HEK293 (cell line): ENCODE results near the gene WNT4.

Source experiments
- CTCF ChIA-PET: fragments of 350-600 bp; formaldehyde crosslinking; extraction: SDS; loops from one replicate; lab custom pipeline; 2021; ENCODE audit warnings: antibody characterized with exemption; lab: Yijun Ruan, JAX
- POLR2A ChIA-PET: fragments of 300-600 bp; formaldehyde crosslinking; extraction: SDS; loops from one replicate; lab custom pipeline; 2020; ENCODE audit warnings: antibody characterized with exemption, inconsistent platforms; lab: Yijun Ruan, JAX
- H3K27ac ChIP-seq: fragments of 200-500 bp; sonication (Bioruptor generic); 2 replicates; pipeline ENCODE4 v1.5.1; 2014; ENCODE audit warnings: low read depth, low read length, control low read depth, inconsistent platforms; ENCODE audit errors: extremely low read depth
- H3K36me3 ChIP-seq, 2 experiments: fragments of 200-500 bp in 1 of 2; sonication (Bioruptor generic) in 1 of 2; 1 replicate in 1 of 2; 2 replicates in 1 of 2; pipeline ENCODE4 v1.5.1; 2014 to 2017; ENCODE audit warnings: inconsistent platforms in 2 of 2, low read length in 2 of 2; ENCODE audit not compliant: control insufficient read depth in 2 of 2, insufficient read depth in 1 of 2
- H3K4me1 ChIP-seq: fragments of 200-500 bp; sonication (Bioruptor generic); 2 replicates; pipeline ENCODE4 v1.5.1; 2014; ENCODE audit warnings: mild to moderate bottlenecking, low read length, inconsistent platforms; ENCODE audit not compliant: control insufficient read depth, insufficient read depth
- H3K4me3 ChIP-seq: 2 replicates; pipeline ENCODE4 v1.5.1; 2011; ENCODE audit warnings: low read depth, mild to moderate bottlenecking, control low read depth, low read length, moderate library complexity
- H3K9me3 ChIP-seq: fragments of 200-500 bp; sonication (Bioruptor generic); 2 replicates; pipeline ENCODE4 v1.5.1; 2014; ENCODE audit warnings: low read depth, low read length, inconsistent platforms; ENCODE audit not compliant: control insufficient read depth, insufficient read depth
- GLIS1 ChIP-seq: fragments of 450-650 bp; formaldehyde crosslinking; IDR thresholded peaks from 2 replicates; pipeline ENCODE4 v1.5.1; 2016; ENCODE audit warnings: missing biosample characterization, missing genetic modification characterization
- GLIS2 ChIP-seq: fragments of 450-650 bp; formaldehyde crosslinking; IDR thresholded peaks from 2 replicates; pipeline ENCODE4 v1.5.1; 2016; ENCODE audit warnings: missing biosample characterization, missing genetic modification characterization
- KLF8 ChIP-seq: fragments of 450-650 bp; formaldehyde crosslinking; IDR thresholded peaks from 2 replicates; pipeline ENCODE4 v1.5.1; 2016; ENCODE audit warnings: missing biosample characterization, missing genetic modification characterization
- ZBTB7A ChIP-seq: fragments of 450-650 bp; formaldehyde crosslinking; IDR thresholded peaks from 2 replicates; pipeline ENCODE4 v1.5.1; 2016; ENCODE audit warnings: low read depth, missing biosample characterization, missing genetic modification characterization
- ZBTB8A ChIP-seq: fragments of 450-650 bp; formaldehyde crosslinking; IDR thresholded peaks from 2 replicates; pipeline ENCODE4 v1.5.1; 2016; ENCODE audit warnings: missing biosample characterization, missing genetic modification characterization
- ZIC2 ChIP-seq: fragments of 450-650 bp; formaldehyde crosslinking; IDR thresholded peaks from 2 replicates; pipeline ENCODE4 v1.5.1; 2016; ENCODE audit warnings: missing biosample characterization, missing genetic modification characterization
- ZNF19 ChIP-seq: fragments of 450-650 bp; formaldehyde crosslinking; IDR thresholded peaks from 2 replicates; pipeline ENCODE4; 2016; ENCODE audit warnings: missing biosample characterization, missing genetic modification characterization, low read depth
- ZNF214 ChIP-seq: fragments of 450-650 bp; formaldehyde crosslinking; IDR thresholded peaks from 2 replicates; pipeline ENCODE4 v1.5.1; 2017; ENCODE audit warnings: missing biosample characterization, mild to moderate bottlenecking, missing genetic modification characterization, borderline replicate concordance
- ZNF221 ChIP-seq: fragments of 450-650 bp; formaldehyde crosslinking; IDR thresholded peaks from 2 replicates; pipeline ENCODE4 v1.5.1; 2017; ENCODE audit warnings: missing biosample characterization, missing genetic modification characterization, borderline replicate concordance
- ZNF274 ChIP-seq, 2 experiments: fragments of 200-500 bp in 1 of 2; fragments of 450-650 bp in 1 of 2; sonication (Bioruptor generic) in 1 of 2; formaldehyde crosslinking in 1 of 2; IDR thresholded peaks; 2 replicates each; pipeline versions ENCODE4 v1.5.1 to v1.6.1; 2014 to 2016; ENCODE audit warnings: borderline replicate concordance in 1 of 2, inconsistent platforms in 1 of 2, low read length in 1 of 2, missing biosample characterization in 1 of 2, missing genetic modification characterization in 1 of 2
- ZNF426 ChIP-seq: fragments of 450-650 bp; formaldehyde crosslinking; IDR thresholded peaks from 2 replicates; pipeline ENCODE4 v1.5.1; 2017; ENCODE audit warnings: missing biosample characterization, missing genetic modification characterization, mild to moderate bottlenecking, inconsistent platforms, moderate library complexity
- ZNF555 ChIP-seq: fragments of 450-650 bp; formaldehyde crosslinking; conservative IDR thresholded peaks from 2 replicates; pipeline ENCODE4 v1.5.1; 2017; ENCODE audit warnings: missing biosample characterization, mild to moderate bottlenecking, missing genetic modification characterization, inconsistent platforms
- ZNF558 ChIP-seq: fragments of 450-650 bp; formaldehyde crosslinking; IDR thresholded peaks from 2 replicates; pipeline ENCODE4 v1.5.1; 2016; ENCODE audit warnings: missing biosample characterization, missing genetic modification characterization
- TF ChIP-seq, protein P1 (sequence below): fragments of 450-650 bp; formaldehyde crosslinking; IDR thresholded peaks from 2 replicates; pipeline ENCODE4 v1.5.1; 2017; ENCODE audit warnings: missing biosample characterization, missing genetic modification characterization
- TF ChIP-seq, protein P2 (sequence below): fragments of 450-650 bp; formaldehyde crosslinking; IDR thresholded peaks from 2 replicates; pipeline ENCODE4 v1.5.1; 2016; ENCODE audit warnings: missing biosample characterization, missing genetic modification characterization
- TF ChIP-seq, protein P3 (sequence below): fragments of 450-650 bp; formaldehyde crosslinking; IDR thresholded peaks from 2 replicates; pipeline ENCODE4 v1.5.1; 2016; ENCODE audit warnings: missing biosample characterization, missing genetic modification characterization
- TF ChIP-seq, protein P4 (sequence below): fragments of 450-650 bp; formaldehyde crosslinking; IDR thresholded peaks from 2 replicates; pipeline ENCODE4 v1.5.1; 2017; ENCODE audit warnings: missing biosample characterization, missing genetic modification characterization

Gene WNT4

DNA sequence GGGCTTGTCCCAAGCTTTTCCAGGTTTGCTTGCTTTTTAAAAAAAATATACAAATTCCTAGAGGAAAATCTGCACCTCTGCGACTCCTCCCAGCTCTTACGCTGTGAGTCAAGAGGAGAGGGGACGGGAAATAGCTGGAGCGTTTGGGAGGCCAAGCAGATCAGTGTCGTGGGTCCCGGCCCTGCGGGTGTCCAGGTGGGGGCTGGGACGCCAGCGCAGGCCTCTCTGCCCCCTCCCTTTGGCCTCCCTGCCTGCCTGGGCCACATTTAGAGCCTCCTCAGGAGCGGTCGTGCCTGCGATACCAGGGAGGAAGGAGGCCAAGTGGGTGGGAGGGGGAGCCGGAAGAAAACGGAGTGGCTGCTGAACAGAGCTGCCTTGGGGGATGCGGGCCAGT is 9.0 kb downstream of the WNT4 start (continued):
- TF ChIP-seq ZNF558 (tag by site-specific recombination), result no peak
- TF ChIP-seq, protein P1, sequence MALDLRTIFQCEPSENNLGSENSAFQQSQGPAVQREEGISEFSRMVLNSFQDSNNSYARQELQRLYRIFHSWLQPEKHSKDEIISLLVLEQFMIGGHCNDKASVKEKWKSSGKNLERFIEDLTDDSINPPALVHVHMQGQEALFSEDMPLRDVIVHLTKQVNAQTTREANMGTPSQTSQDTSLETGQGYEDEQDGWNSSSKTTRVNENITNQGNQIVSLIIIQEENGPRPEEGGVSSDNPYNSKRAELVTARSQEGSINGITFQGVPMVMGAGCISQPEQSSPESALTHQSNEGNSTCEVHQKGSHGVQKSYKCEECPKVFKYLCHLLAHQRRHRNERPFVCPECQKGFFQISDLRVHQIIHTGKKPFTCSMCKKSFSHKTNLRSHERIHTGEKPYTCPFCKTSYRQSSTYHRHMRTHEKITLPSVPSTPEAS (tag by site-specific recombination), result no peak
- TF ChIP-seq ZNF555 (tag by site-specific recombination), result no peak
- no peak for TF ChIP-seq ZNF214 (tag by site-specific recombination)
- TF ChIP-seq, protein P2, sequence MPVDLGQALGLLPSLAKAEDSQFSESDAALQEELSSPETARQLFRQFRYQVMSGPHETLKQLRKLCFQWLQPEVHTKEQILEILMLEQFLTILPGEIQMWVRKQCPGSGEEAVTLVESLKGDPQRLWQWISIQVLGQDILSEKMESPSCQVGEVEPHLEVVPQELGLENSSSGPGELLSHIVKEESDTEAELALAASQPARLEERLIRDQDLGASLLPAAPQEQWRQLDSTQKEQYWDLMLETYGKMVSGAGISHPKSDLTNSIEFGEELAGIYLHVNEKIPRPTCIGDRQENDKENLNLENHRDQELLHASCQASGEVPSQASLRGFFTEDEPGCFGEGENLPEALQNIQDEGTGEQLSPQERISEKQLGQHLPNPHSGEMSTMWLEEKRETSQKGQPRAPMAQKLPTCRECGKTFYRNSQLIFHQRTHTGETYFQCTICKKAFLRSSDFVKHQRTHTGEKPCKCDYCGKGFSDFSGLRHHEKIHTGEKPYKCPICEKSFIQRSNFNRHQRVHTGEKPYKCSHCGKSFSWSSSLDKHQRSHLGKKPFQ (tag by site-specific recombination), result no peak

DNA sequence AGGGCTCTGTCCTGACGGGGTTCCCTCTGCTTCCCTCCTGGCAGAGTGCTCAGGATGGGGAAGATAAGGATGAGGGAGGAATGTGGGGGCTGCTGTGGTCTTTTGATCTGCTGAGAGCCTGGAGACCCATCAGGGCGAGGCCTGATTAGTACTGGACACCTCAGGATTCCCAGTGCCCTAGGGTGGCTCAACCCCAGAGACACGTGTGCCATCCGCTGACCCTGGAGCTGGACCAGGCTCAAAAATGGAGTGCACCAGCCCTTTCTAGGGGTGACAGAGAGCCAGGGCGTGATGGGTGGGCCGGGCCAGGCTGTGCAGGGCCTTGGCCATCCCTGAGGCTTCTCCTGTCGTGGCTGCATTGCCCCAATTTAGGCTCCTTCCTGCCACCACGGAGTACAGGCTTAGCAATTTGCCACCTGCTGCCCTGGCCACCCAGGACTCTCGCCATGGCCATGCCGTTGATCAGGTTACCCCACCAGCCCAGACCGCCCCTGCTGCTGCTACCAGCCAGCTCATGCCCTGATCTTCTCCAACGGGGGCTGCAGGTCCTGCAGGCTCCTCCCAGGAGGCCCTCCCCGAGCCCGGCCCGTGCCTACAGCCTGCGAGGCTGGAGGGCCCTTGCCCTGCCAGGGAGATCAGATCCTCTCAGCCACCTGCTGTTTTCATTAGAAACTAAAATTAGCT is 9.5 kb downstream of the WNT4 start:
- Histone ChIP-seq H3K36me3 (no peaks in the 10 kb centered on the region), H3K4me1 (no peaks in the 10 kb centered on the region), H3K27ac (no peak overlapping the region), H3K4me3 (no peak overlapping the region), H3K9me3 (no peaks in the 10 kb centered on the region)
- ChIA-PET CTCF (interaction anchor here (0.7 to 6.5 kb wide), 4 partner anchors 10 to 509 kb away, joined by 3 to 61 read pairs (median 8); no protein-coding TSS in a partner anchor), POLR2A (no interaction called here)
- TF ChIP-seq, protein P3, sequence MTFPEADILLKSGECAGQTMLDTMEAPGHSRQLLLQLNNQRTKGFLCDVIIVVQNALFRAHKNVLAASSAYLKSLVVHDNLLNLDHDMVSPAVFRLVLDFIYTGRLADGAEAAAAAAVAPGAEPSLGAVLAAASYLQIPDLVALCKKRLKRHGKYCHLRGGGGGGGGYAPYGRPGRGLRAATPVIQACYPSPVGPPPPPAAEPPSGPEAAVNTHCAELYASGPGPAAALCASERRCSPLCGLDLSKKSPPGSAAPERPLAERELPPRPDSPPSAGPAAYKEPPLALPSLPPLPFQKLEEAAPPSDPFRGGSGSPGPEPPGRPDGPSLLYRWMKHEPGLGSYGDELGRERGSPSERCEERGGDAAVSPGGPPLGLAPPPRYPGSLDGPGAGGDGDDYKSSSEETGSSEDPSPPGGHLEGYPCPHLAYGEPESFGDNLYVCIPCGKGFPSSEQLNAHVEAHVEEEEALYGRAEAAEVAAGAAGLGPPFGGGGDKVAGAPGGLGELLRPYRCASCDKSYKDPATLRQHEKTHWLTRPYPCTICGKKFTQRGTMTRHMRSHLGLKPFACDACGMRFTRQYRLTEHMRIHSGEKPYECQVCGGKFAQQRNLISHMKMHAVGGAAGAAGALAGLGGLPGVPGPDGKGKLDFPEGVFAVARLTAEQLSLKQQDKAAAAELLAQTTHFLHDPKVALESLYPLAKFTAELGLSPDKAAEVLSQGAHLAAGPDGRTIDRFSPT (tag by site-specific recombination), result 0 out of 2 replicates have a peak, but pooled peaks have one; percentile 49
- peak; percentile 76 for TF ChIP-seq GLIS1 (tag by site-specific recombination)
- TF ChIP-seq ZNF19, result no peak
- peak; percentile 99 for TF ChIP-seq ZIC2 (tag by site-specific recombination)
- TF ChIP-seq, protein P4, sequence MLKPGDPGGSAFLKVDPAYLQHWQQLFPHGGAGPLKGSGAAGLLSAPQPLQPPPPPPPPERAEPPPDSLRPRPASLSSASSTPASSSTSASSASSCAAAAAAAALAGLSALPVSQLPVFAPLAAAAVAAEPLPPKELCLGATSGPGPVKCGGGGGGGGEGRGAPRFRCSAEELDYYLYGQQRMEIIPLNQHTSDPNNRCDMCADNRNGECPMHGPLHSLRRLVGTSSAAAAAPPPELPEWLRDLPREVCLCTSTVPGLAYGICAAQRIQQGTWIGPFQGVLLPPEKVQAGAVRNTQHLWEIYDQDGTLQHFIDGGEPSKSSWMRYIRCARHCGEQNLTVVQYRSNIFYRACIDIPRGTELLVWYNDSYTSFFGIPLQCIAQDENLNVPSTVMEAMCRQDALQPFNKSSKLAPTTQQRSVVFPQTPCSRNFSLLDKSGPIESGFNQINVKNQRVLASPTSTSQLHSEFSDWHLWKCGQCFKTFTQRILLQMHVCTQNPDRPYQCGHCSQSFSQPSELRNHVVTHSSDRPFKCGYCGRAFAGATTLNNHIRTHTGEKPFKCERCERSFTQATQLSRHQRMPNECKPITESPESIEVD, result no peak
- TF ChIP-seq ZNF221, result no peak
- peak; percentile 59; the same call in 1 of the 2 replicates for TF ChIP-seq GLIS2
- TF ChIP-seq ZBTB8A (tag by site-specific recombination), result peak; percentile 61
- no peak for TF ChIP-seq ZNF274 (IDR thresholded peaks at IDR 0.05; ENCODE audit: low read length)
- TF ChIP-seq ZNF274 (tag by site-specific recombination; IDR thresholded peaks at IDR 0.05; ENCODE audit: borderline replicate concordance), result no peak

DNA sequence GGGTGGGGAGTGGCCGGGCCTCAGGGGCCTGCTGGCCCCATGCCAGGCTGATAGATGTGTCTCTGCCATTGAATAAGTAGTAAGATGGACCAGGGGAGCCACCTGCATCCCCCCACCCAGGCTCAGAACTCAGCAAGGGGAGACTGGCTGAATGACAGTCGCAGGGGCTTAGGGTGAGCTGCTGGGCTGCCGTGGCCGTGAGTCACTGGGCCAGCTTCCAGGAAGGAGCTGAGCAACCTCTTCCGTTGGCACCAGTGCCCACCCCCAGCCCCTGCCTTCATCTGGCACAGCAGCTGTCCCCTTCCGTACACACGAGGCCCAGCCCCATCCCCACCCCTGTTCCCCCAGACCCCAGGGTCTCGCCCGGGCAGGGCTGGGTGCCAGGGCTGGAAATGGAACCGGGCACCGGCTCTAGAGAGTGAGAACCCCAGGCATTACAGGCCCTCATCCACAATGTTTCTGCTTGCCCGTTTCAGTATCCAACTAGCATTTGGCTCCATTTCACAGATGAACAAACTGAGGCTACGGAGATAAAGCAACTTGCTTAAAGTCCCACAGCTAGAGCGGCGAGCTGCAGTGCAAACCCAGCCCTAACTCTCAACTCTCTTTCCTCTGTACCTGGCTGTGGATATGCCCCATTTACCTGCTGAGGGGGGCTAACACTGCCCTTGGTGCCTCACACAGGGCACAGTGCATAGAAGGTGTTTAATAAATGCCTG is 10.2 kb downstream of the WNT4 start:
- Histone ChIP-seq H3K36me3 (no peaks in the 10 kb centered on the region), H3K27ac (no peak overlapping the region), H3K4me1 (no peaks in the 10 kb centered on the region), H3K9me3 (no peaks in the 10 kb centered on the region), H3K4me3 (no peak overlapping the region)
- no peak for TF ChIP-seq ZNF426
- TF ChIP-seq ZBTB7A (tag by site-specific recombination), result 0 out of 2 replicates have a peak, but pooled peaks have one; percentile 18
- 0 out of 2 replicates have a peak, but pooled peaks have one; percentile 20 for TF ChIP-seq KLF8 (tag by site-specific recombination)
- POLR2A ChIA-PET, result no interaction called here
- CTCF ChIA-PET, result interaction anchor here (0.5 to 6.5 kb wide), 14 partner anchors 8 to 847 kb away, joined by 3 to 61 read pairs (median 3); no protein-coding TSS in a partner anchor
